SK-N-SH (cell line): ENCODE measurements around the gene AMFR.

Source experiments
- EP300 ChIP-seq, 2 experiments: IDR thresholded peaks; 2 replicates each; pipeline versions ENCODE4 v1.4.0 to v1.6.1; 2012; ENCODE audit warnings: borderline replicate concordance in 1 of 2, low read depth in 1 of 2, low read length in 1 of 2
- EZH2phosphoT487 ChIP-seq: fragments of 200-600 bp; sonication (generic); IDR thresholded peaks from 2 replicates; pipeline ENCODE4 v1.6.1; 2017; ENCODE audit warnings: low read depth, mixed run types, mild to moderate bottlenecking, antibody characterized with exemption, moderate library complexity, borderline replicate concordance
- FOXM1 ChIP-seq: IDR thresholded peaks from 2 replicates; pipeline ENCODE4 v1.4.0; 2012; ENCODE audit warnings: low read depth, mild to moderate bottlenecking
- GABPA ChIP-seq: IDR thresholded peaks from 2 replicates; pipeline ENCODE4 v1.4.0; 2012; ENCODE audit warnings: low read depth, mild to moderate bottlenecking
- POLR2AphosphoS5 ChIP-seq: IDR thresholded peaks from 2 replicates; pipeline ENCODE4 v1.6.1; 2012; ENCODE audit warnings: low read depth, low read length
- RAD21 ChIP-seq: IDR thresholded peaks from 2 replicates; pipeline ENCODE4 v1.6.1; 2012; ENCODE audit warnings: mild to moderate bottlenecking, low read length
- RCOR1 ChIP-seq: fragments of 150-350 bp; IDR thresholded peaks from 2 replicates; pipeline ENCODE4 v1.6.1; 2017; ENCODE audit warnings: antibody characterized with exemption, low read length
- SMC3 ChIP-seq: IDR thresholded peaks from 2 replicates; pipeline ENCODE4 v1.6.1; 2012; ENCODE audit warnings: low read depth, low read length, improper control_type of control experiment
- TAF1 ChIP-seq: IDR thresholded peaks from 2 replicates; pipeline ENCODE4 v1.6.1; 2012; ENCODE audit warnings: low read depth, mild to moderate bottlenecking, low read length, moderate library complexity, borderline replicate concordance
- YY1 ChIP-seq: IDR thresholded peaks from 2 replicates; pipeline ENCODE4 v1.4.0; 2012; ENCODE audit warnings: low read depth, mild to moderate bottlenecking
- TF ChIP-seq, protein P1 (sequence below): fragments of 200-600 bp; sonication (generic); IDR thresholded peaks from 2 replicates; pipeline ENCODE4 v1.6.1; 2017; ENCODE audit warnings: antibody characterized with exemption, mild to moderate bottlenecking, moderate library complexity
- TF ChIP-seq, protein P2 (sequence below): fragments of 150-350 bp; IDR thresholded peaks from 2 replicates; pipeline ENCODE4 v1.6.1; 2017; ENCODE audit warnings: antibody characterized with exemption, low read length, low read depth, borderline replicate concordance
- TF ChIP-seq, protein P3 (sequence below): IDR thresholded peaks from 2 replicates; pipeline ENCODE4 v1.4.0; 2012; ENCODE audit warnings: low read depth, borderline replicate concordance
- TF ChIP-seq, protein P4 (sequence below): IDR thresholded peaks from 2 replicates; pipeline ENCODE4 v1.4.0; 2012; ENCODE audit warnings: low read depth

DNA sequence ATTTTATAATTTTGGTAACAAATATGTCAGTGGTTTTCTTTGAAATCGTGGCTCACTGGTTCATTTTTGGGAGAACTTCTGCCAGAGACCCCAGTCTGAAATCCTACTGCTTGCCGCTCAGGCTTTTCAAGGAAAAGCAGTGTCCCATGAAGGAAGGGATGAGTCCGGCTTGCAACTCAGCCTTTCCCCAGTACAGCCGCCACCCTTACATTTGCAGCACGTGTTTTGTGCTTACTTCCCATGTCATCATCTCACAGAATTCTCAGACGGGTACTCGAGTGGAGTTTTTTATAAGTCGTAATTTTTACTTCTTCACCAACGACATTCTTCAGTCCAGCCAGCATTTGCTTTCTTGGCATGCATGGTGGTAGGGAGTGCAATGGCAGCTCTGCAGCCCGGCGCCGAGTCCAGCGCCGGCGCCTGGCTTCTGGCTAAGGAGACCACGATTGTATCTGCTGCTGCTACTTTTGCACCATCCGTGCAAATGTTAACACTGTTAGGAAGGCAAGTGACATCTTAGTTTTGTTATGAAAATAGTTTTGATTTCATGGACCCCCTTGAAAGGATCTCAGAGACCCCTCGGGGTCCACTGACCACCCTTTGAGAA is 111.0 kb downstream of the AMFR start:
- no peak for TF ChIP-seq RAD21
- TF ChIP-seq EP300 (IDR thresholded peaks at IDR 0.05; ENCODE audit: borderline replicate concordance in 1 of 2, low read depth in 1 of 2, low read length in 1 of 2), result no peak
- TF ChIP-seq, protein P1, sequence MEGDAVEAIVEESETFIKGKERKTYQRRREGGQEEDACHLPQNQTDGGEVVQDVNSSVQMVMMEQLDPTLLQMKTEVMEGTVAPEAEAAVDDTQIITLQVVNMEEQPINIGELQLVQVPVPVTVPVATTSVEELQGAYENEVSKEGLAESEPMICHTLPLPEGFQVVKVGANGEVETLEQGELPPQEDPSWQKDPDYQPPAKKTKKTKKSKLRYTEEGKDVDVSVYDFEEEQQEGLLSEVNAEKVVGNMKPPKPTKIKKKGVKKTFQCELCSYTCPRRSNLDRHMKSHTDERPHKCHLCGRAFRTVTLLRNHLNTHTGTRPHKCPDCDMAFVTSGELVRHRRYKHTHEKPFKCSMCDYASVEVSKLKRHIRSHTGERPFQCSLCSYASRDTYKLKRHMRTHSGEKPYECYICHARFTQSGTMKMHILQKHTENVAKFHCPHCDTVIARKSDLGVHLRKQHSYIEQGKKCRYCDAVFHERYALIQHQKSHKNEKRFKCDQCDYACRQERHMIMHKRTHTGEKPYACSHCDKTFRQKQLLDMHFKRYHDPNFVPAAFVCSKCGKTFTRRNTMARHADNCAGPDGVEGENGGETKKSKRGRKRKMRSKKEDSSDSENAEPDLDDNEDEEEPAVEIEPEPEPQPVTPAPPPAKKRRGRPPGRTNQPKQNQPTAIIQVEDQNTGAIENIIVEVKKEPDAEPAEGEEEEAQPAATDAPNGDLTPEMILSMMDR, result no peak
- no peak for TF ChIP-seq FOXM1
- TF ChIP-seq POLR2AphosphoS5, result no peak
- TF ChIP-seq, protein P2, sequence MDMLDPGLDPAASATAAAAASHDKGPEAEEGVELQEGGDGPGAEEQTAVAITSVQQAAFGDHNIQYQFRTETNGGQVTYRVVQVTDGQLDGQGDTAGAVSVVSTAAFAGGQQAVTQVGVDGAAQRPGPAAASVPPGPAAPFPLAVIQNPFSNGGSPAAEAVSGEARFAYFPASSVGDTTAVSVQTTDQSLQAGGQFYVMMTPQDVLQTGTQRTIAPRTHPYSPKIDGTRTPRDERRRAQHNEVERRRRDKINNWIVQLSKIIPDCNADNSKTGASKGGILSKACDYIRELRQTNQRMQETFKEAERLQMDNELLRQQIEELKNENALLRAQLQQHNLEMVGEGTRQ, result no peak
- no peak for TF ChIP-seq GABPA
- TF ChIP-seq YY1, result no peak
- TF ChIP-seq, protein P3, sequence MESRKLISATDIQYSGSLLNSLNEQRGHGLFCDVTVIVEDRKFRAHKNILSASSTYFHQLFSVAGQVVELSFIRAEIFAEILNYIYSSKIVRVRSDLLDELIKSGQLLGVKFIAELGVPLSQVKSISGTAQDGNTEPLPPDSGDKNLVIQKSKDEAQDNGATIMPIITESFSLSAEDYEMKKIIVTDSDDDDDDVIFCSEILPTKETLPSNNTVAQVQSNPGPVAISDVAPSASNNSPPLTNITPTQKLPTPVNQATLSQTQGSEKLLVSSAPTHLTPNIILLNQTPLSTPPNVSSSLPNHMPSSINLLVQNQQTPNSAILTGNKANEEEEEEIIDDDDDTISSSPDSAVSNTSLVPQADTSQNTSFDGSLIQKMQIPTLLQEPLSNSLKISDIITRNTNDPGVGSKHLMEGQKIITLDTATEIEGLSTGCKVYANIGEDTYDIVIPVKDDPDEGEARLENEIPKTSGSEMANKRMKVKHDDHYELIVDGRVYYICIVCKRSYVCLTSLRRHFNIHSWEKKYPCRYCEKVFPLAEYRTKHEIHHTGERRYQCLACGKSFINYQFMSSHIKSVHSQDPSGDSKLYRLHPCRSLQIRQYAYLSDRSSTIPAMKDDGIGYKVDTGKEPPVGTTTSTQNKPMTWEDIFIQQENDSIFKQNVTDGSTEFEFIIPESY, result no peak
- no peak for TF ChIP-seq RCOR1
- no peak for TF ChIP-seq EZH2phosphoT487
- TF ChIP-seq TAF1, result no peak
- no peak for TF ChIP-seq SMC3
- TF ChIP-seq, protein P4, sequence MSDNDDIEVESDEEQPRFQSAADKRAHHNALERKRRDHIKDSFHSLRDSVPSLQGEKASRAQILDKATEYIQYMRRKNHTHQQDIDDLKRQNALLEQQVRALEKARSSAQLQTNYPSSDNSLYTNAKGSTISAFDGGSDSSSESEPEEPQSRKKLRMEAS, result no peak
